NCI-H2029 (cell line): ENCODE data around the gene RASAL2.
"Not testable (repeated sequence)": the region's sequence is repeated elsewhere in the genome, so short reads cannot be mapped to it uniquely, and the experiment has no call there.

Experiments used
- DNase-seq: peaks from one replicate; lab custom pipeline; 2025; lab: John Stamatoyannopoulos, UW

RASAL2 gene

GRCh38 chr1:178161516-178161915 is 67.6 kb downstream of the RASAL2 start:
- no peak for DNase-seq

GRCh38 chr1:178165196-178165595 is 71.3 kb downstream of the RASAL2 start:
- no peak for DNase-seq

DNA sequence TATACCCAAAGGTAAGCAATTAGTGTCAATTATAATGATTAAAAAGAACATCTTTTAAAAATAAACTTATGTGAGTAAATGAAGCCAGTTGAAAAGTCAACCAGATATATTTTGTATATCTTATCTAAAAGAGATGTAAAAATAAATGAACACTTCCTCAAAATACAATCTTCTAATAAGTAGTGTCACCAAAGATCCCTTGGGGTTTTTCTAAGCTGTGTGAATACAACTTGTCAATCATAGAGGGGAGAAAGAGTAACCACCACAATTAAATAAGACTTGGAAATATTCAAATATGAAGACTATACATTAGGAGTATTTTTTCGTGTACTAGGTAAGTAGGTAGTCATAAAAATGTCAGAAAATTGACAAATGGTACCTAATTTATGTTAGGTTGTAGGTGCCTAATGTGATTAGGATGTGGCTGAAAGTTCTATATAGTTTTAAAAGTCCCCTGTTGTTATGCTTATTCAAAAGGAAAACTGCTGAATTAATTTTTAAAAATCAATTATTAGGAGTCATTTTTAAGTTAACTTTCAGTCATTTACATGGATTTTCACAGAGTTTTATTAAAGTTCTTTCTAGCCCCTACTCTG is 72.6 kb downstream of the RASAL2 start:
- no peak for DNase-seq

- DNase-seq = no peak
These were observed 74.6 kb downstream of the RASAL2 start for GRCh38 chr1:178168536-178168935.

DNA sequence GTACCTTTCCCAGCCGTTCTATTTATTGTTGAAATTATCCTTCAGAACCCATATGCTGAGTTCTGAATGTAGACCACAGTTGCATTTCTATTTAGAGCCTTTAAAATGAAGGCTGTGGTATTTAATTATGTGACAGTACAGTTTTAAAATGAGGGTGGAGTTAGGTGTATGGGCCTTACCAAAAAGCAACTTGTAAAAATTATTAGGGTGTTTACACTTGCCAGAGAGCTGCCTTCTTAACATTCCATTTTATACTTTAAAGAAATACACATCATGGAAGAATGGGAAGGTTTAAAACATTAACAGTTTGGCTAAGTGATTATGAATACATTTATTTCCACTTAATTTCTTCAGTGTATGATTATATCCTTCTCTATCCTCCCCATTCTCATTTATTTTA is 75.7 kb downstream of the RASAL2 start:
- no peak for DNase-seq

DNA sequence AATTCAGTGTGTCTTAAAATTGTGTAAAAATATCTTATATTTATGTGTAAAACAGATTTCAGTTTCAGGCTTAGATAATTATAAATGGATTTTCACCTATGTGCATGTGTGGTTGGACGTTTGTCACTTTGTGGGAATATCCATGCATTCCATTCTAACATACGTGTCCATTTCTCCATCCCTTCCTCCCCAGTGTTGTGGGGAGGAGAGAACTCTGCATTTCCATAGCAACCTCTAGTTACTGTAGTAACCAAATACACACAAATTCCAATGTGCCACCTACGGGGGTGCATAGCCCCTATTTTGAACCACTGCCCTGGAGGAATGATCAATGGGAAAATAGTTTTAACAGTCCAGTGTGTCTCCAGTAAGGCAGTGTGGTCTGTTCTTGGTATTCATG is 79.0 kb downstream of the RASAL2 start:
- DNase-seq = no peak

GRCh38 chr1:178174539-178174938 is 80.6 kb downstream of the RASAL2 start:
- DNase-seq = no peak

DNA sequence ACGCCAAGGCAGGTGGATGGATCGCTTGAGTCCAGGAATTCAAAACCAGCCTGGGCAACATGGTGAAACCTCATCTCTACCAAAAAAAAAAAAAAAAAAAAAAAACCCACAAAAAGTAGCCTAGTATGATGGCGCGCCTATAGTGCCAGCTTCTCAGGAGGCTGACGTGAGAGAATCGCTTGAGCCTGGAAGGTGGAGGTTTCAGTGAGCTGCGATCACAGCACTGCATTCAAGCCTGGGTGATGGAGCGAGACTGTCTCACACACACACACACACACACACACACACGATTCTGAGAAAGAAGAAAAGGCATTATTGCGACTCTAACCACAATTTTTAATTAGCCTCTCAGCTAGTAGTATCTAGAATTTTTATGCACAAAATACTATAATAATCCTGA is 86.5 kb downstream of the RASAL2 start:
- no peak for DNase-seq

GRCh38 chr1:178183796-178184195 is 89.9 kb downstream of the RASAL2 start:
- no peak for DNase-seq

GRCh38 chr1:178188306-178188705 is 94.4 kb downstream of the RASAL2 start:
- no peak for DNase-seq

DNA sequence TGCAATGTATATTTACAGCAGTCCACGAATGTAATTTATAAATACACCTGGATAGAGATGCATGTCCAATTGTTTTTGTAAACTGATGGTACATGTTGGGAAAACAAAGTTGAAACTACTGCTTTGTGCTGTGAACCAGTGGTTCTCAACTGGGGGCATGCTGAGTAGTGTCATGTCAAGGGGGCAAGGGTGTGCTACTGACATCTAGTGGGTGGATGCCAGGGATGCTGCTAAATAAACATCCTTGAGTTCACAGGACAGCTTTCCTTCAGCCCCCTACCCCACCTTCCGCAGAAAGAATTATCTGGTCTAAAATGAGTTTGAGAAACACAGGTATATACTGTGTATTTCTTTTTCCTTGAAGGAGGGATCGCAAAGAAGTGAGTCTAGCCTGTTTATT is 95.9 kb downstream of the RASAL2 start:
- DNase-seq = no peak

- DNase-seq = no peak
These were observed 97.0 kb downstream of the RASAL2 start for GRCh38 chr1:178190881-178191280.

DNA sequence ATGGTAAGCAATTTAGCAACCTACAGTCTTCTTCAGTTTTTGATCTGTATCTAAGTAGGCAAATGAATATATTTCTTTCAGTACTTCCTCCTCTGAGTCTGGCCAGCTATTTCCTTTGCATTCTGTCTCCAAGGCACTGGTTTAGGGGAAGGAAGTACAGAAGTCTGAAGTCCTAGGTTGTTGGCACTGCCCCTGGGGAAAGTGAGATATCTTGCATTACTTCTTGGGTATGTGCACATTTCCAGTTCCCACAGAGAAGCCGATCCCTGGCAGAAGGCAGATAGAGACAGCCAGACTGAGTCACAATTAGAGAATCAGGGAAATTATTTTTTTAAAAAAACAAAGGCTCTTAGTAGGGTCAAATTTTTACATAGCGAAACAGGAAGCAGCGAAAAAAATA is 98.8 kb downstream of the RASAL2 start:
- no peak for DNase-seq

DNA sequence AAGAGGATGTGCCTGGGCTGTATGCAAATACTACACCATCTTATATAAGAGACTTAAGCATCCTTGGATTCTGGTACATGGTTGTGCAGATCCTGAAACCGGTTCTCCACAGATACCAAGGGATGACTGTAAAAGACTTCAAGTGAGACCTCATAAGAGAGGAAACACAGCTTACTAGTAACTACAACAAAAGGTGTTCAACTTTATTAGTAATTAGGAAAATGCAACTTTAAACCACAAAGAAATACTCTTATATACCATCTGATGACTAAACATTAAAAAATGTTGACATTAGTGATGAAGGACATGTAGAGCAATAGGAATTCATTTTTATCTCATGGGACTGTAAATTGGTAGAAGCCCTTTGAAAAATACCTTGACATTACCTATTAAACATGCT is 102.7 kb downstream of the RASAL2 start:
- no peak for DNase-seq

- not testable (repeated sequence) for DNase-seq
These were observed 108.2 kb downstream of the RASAL2 start for GRCh38 chr1:178202095-178202494.

DNA sequence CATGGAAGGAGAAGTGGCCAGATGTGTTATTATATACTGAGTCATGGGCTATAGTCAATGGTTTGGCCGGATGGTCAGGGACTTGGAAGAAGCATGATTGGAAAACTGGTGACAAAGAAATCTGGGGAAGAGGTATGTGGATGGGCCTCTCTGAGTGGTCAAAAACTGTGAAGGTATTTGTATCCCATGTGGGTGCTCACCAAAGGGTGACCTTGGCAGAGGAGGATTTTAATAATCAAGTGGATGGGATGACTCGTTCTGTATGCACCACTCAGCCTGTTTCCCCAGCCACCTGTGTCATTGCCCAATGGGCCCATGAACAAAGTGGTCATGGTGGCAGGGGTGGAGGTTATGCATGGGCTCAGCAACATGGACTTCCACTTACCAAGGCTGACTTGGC is 108.6 kb downstream of the RASAL2 start:
- DNase-seq = not testable (repeated sequence)

GRCh38 chr1:178208269-178208856 is 114.5 kb downstream of the RASAL2 start:
- DNase-seq = not testable (repeated sequence)

GRCh38 chr1:178209935-178210334 is 116.0 kb downstream of the RASAL2 start:
- no peak for DNase-seq

GRCh38 chr1:178218550-178218949 is 124.6 kb downstream of the RASAL2 start:
- DNase-seq = no peak

GRCh38 chr1:178220094-178220493 is 126.2 kb downstream of the RASAL2 start:
- DNase-seq = no peak

GRCh38 chr1:178223289-178223688 is 129.4 kb downstream of the RASAL2 start:
- no peak for DNase-seq

- no peak for DNase-seq
These were observed 130.5 kb downstream of the RASAL2 start for GRCh38 chr1:178224358-178224757.

DNA sequence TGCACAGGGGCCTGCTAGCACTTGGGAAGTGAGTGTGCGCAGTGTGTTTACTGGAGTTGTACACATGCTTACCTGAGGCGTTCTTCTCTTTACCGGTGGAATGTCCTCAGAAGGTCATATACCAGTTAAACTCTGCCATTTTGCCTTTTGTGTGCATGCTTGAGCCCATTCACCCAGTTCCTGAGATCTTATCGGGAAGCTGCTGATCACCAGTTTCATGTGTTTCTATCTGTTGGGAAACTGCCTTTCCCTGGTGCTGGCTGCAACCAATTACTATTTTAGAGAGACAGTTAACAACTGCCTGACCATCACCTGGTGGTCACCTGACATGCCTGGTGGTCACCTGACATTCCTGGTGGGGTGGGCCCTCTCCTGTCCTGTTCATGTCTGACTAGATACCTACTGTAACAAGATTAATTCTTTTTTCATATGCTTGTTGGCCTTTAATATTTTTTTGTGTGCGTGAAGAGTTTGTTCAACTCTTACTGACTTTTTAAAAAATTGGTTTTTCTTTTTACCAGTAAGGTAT is 137.0 kb downstream of the RASAL2 start:
- DNase-seq = no peak

DNA sequence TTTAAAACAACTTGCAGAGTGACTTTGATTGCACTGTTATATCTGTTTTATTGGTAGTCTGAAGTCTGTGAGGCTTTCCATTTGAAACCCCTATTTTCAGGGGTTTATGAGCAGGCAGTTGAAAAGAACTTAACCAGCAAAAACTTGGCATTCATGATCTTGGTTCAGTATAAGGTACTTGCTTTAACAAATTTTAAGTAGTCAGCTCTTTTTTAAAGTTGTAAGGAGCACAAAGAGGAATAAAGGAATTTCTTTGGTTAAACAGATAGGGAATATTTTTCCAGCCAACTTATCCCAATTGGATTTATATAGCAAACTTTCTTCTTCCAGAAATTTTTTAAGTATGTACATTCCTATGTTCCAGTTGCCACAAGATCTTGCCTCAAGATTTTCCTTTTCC is 138.2 kb downstream of the RASAL2 start:
- DNase-seq = no peak
